SHP77 treated with DMSO at 0.1 percent for 48 hours (cell line): ENCODE results near the gene PGBD5.

ENCODE experiments used
- DNase-seq: peaks from one replicate; lab custom pipeline; 2025; lab: John Stamatoyannopoulos, UW

The PGBD5 gene

GRCh38 chr1:230347896-230348295, 78.2 kb downstream of the PGBD5 start:
- DNase-seq: no peak

- DNase-seq: no peak
Observed at GRCh38 chr1:230345139-230345885, 80.8 kb downstream of the PGBD5 start.

GRCh38 chr1:230342699-230343098, 83.4 kb downstream of the PGBD5 start:
- DNase-seq: no peak

DNA sequence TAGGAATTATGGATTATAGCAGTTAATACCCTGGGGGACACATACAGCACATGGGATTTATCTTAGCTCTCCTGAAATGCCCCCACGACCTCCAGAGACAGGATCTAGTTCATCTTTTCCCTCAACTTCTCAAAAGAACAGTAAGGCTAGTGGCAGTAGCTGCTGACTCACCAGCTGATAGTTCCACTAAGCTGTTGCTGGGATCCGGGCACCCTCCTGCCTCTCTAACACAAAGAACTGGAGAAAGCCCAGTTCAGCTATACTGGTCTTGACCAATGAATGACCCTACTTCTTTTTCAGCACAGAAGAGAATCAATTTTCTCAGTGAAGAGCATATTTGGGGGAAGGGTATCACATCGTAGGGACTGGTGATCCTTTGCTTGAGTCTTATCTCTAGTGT, 84.1 kb downstream of the PGBD5 start:
- no peak for DNase-seq

GRCh38 chr1:230341162-230341546, 85.0 kb downstream of the PGBD5 start:
- DNase-seq: no peak

DNA sequence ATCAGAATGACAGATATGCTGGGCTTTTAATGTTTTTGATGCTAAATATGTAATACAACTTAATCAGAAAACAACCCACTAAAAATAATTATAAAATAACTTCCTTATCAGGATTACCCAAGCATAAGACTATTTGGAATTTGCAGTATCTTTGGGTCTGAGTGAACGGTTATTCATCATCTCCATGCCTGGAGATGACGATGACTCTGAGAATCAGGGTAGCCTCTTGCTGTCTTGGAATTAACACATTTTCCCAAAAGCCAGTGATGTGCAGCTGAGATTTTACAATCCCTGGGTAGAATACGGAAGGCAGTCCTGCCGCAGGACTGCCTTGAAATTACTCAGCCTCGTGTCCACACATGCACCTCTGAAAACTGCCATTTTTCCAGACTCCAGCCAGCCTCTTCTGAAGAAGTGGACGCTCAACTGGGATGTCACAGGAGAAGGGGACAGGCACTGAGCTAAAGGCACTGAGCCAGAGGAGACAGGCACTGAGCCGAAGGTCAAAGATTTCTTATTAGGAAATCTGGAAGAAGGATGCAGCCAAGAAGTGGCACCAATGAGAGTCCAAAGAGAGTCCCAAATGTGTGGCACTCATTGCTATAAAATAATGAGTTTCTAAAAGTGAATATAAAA, 85.5 kb downstream of the PGBD5 start:
- no peak for DNase-seq

GRCh38 chr1:230339033-230339432, 87.1 kb downstream of the PGBD5 start:
- no peak for DNase-seq

- DNase-seq: no peak
Observed at GRCh38 chr1:230337266-230337665, 88.9 kb downstream of the PGBD5 start.

GRCh38 chr1:230335861-230336522, 90.1 kb downstream of the PGBD5 start:
- DNase-seq: no peak

DNA sequence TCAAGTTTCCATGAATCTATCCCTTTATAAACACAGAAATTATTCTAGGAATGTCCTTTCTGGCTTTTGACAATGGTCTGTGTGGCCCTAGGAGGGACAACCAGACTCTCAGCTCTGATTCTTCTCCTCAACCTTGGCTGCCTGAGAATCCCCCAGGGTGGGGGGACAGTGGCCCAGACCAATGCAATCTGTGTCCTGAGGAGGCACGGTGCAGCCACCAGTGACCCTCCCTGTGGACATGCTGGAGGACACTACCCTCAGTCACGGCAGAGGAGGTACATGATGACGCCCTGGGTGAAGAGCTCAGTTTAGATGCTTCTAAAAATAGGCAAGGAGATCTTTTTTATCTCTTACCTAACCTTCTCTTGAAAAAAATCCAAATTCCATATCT, 91.7 kb downstream of the PGBD5 start:
- DNase-seq: no peak

GRCh38 chr1:230333590-230334446, 92.3 kb downstream of the PGBD5 start:
- DNase-seq: no peak

- DNase-seq: no peak
Observed at GRCh38 chr1:230332575-230333066, 93.5 kb downstream of the PGBD5 start.

DNA sequence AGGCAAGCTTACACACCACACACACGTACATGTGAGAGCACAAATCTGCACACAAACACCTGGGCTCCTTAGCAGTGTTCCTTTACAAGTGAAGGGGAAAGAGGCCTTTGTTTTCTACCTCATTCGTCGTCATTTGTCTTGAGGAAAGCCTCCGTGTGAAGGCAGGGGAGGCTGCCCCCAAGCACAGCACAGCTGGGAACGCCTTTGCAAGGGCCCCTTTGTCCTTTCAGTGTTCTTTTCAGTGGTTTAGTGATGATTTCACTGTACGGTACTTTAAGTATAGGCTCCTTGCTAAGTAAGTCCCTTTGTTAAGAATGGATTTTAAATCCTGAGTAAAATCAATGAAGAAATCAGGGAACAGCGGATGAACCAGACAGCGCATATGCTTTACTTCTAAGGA, 94.1 kb downstream of the PGBD5 start:
- no peak for DNase-seq

GRCh38 chr1:230330157-230330556, 96.0 kb downstream of the PGBD5 start:
- DNase-seq: no peak

DNA sequence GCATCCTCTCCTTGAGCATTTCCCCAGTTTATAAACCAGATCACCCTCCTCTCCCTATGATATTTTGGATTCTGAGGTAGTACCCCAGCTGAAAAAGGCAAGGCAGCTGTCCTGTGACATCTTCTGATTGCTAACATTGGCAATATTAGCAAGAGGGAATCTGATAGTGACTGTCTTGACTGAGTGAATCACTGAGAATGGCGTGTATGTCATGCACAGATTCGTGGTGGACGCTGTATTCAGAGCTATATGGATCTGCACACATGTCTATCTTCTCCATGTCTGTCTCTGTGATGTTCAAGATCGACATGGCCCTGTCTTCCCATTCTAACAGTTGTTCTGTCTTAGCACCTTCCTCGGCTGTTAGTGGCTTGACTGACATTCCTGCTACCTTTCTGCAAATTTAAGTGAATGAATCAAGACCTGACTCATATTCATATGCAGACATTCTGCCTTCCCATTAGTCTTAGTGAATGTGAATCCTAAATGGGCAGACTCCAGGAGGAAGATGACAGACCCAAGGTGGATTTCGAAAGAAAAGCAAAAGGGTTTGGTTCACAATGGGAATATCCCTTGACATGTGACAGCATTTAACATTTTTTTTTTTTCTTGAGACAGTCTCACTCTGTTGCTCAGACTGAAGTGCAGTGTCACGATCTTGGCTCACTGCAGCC, 97.7 kb downstream of the PGBD5 start:
- no peak for DNase-seq

DNA sequence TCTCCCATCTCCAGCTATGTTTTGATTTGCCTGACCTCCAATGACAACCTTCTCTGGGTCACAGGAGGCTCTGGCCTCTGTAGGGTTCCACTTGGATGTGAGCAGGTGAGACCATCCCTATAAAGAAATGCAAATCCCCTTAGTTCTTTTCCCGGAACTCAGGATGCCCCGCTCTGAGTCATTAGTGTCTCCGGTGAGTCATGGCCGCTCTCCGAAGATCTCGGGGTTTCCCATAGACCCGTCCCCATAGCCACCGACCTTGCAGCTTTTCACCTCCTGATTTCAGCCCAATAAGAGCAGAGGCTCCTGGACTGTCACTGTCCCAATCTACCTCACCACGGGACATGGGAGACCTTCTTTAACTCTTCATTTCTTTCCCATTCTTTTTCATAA, 98.2 kb downstream of the PGBD5 start:
- DNase-seq: no peak

DNA sequence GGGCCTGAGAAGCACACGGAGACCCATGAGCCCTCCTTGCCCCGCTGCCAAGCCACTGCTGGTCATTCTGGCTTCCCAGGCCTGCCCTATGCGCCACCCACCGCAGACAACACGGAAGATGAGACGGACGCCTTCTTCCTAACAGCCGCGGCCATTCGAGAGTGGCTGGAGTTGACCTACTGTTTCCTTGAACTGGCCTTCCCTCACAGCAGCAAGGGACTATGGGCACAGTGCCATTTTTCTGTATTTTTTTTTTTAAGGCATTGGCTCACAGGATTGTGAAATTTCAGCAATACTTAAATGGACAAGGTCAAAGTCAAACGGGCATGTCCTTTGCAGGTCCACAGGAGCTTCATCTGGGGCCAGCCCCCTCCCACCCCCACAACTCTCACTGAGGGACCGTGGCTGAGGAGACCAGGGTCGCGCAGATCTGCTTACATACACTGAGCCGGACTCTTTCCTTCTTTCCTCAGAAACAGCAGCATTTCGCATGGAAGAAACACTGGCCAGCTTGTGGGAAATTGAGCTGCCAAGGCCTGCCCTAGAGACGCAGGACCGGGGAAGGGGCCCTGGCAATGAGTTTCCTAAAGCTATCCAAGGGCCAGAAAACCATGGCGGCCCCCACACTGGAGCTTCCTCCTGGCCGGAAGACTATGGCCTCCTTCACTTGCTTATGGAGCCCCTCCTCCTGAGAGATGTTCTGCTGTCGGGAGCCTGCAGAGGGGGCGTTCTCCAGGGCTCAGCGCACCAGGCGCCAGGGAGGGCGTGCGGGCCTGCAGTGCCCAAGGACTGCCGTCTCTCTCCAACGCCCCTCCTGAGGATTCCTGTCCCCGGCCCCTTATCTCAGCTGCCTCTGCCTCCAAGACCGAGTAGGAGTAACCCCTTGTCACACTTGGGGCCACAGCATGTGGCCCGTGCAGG, 98.9 kb downstream of the PGBD5 start:
- no peak for DNase-seq

DNA sequence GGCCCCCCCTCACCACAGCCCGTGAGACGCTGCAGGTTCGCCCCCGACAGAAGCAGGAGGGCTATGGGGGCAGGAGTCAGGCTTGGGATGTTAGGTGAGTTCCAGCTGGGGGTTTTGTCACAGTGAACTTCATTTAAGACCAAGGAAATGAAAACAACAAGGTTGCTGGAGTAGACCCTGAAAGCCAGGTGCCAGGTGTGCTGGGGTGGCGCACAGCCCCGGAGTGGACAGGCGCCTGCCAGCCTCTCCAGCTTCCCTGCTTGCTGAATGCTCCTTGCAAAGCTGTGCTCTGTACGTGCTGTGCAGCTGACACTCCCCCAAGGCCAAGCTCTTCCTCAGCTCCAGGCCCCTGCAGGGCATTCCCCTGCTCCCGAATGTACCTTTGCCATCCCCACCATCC, 102.4 kb downstream of the PGBD5 start:
- DNase-seq: no peak

DNA sequence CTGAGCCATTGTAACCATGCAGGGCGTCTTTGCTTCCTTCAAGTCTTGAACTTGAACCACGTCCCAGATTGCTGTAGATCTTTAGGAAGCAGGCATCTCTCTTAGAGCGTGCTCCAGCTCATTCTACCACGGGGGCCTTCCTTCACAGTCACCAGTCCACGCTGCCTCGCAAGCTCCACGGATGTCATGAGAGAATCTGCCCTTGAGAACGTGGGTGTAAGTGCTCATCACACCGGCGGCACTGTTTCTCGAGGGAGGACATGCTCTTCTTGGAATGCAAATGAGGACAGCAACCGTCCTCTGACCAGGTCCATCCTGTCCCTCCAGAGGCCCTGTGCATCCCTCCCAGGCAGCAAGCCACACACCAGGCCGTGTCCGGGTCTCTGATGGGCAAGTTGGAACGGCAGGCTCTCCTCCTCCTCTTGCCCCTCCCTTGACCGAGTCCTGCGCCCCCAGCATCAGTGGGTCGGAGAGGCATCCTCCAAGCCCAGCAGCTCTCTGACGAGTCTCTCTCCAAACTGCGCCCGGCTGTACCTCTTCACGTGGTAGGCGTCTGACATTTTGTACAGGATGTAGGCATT, 103.1 kb downstream of the PGBD5 start:
- DNase-seq: no peak

GRCh38 chr1:230322421-230322756, 103.7 kb downstream of the PGBD5 start:
- DNase-seq: no peak
